GM12892 (cell line): ENCODE results near the gene SPTBN1.

Source experiments
- POLR2A ChIP-seq: IDR thresholded peaks from 2 replicates; pipeline ENCODE4 v1.6.1; 2011; ENCODE audit warnings: low read depth, low read length, control low read depth
- POLR2AphosphoS5 ChIP-seq: IDR thresholded peaks from 2 replicates; pipeline ENCODE4 v1.6.1; 2011; ENCODE audit warnings: low read depth, low read length, control low read depth
- TAF1 ChIP-seq: IDR thresholded peaks from 2 replicates; pipeline ENCODE4 v1.6.1; 2011; ENCODE audit warnings: low read depth, mild to moderate bottlenecking, control low read depth, low read length, borderline replicate concordance

DNA sequence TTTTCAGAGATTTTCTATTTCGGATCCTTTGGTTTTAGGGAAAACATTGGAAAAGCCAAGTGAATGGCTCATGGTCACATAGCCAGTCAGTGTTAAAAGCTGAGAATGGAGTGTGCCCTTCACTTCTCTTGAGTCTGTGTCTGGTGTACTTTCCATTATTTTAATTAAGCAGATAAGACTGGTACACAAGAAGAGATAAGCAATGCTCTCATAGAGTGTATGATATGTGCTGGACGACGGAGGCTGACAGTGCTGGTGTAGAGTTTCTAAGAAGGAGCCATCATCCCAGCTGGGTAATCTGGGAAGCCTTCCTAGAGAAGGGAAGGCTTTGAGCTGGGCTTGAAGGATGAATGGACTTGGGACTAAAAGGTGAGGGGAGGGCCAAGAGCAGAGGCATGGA is 93.3 kb downstream of the SPTBN1 start:
- TF ChIP-seq TAF1 (no peak), POLR2AphosphoS5 (no peak), POLR2A (no peak)
